HEK293T (cell line): ENCODE results near the gene INPP4B.

Experiments
- CTCF ChIA-PET: fragments of 350-600 bp; formaldehyde crosslinking; extraction: SDS; loops from one replicate; lab custom pipeline; 2021; ENCODE audit warnings: antibody characterized with exemption, inconsistent platforms; lab: Yijun Ruan, JAX
- POLR2A ChIA-PET: fragments of 350-600 bp; formaldehyde crosslinking; extraction: SDS; loops from one replicate; lab custom pipeline; 2020; ENCODE audit warnings: antibody characterized with exemption, inconsistent platforms; lab: Yijun Ruan, JAX
- DNase-seq: peaks from one replicate; pipeline ENCODE4 v3.0.0; 2012; ENCODE audit warnings: mixed read lengths; ENCODE audit errors: extremely low spot score
- ARNT ChIP-seq: fragments of 450-650 bp; IDR thresholded peaks from 2 replicates; pipeline ENCODE4 v1.6.1; 2017; ENCODE audit warnings: mild to moderate bottlenecking
- BHLHE40 ChIP-seq: fragments of 450-650 bp; IDR thresholded peaks from 2 replicates; pipeline ENCODE4 v1.6.1; 2016; ENCODE audit warnings: mild to moderate bottlenecking, moderate library complexity, borderline replicate concordance
- CTBP1 ChIP-seq: fragments of 450-650 bp; IDR thresholded peaks from 2 replicates; pipeline ENCODE4 v1.6.1; 2016; ENCODE audit warnings: borderline replicate concordance
- ELF4 ChIP-seq: fragments of 450-650 bp; IDR thresholded peaks from 2 replicates; pipeline ENCODE4 v1.6.1; 2017; ENCODE audit warnings: antibody characterized with exemption
- FOXA1 ChIP-seq: fragments of 450-650 bp; IDR thresholded peaks from 2 replicates; pipeline ENCODE4 v1.6.1; 2016; ENCODE audit warnings: mild to moderate bottlenecking
- FOXK2 ChIP-seq: fragments of 450-650 bp; IDR thresholded peaks from 2 replicates; pipeline ENCODE4 v1.6.1; 2016; ENCODE audit warnings: mild to moderate bottlenecking
- FOXM1 ChIP-seq: fragments of 450-650 bp; IDR thresholded peaks from 2 replicates; pipeline ENCODE4 v1.6.1; 2017; ENCODE audit warnings: mild to moderate bottlenecking, borderline replicate concordance
- HDGF ChIP-seq: fragments of 450-650 bp; IDR thresholded peaks from 2 replicates; pipeline ENCODE4 v1.6.1; 2017; ENCODE audit warnings: antibody characterized with exemption, borderline replicate concordance
- L3MBTL2 ChIP-seq: fragments of 450-650 bp; conservative IDR thresholded peaks from 2 replicates; pipeline ENCODE4 v1.6.1; 2016; ENCODE audit warnings: mild to moderate bottlenecking
- LEF1 ChIP-seq: fragments of 450-650 bp; IDR thresholded peaks from 2 replicates; pipeline ENCODE4 v1.6.1; 2017; ENCODE audit warnings: mild to moderate bottlenecking, borderline replicate concordance
- NFRKB ChIP-seq: fragments of 450-650 bp; IDR thresholded peaks from 2 replicates; pipeline ENCODE4 v1.6.1; 2016; ENCODE audit warnings: mild to moderate bottlenecking, moderate library complexity
- SP1 ChIP-seq: fragments of 450-650 bp; IDR thresholded peaks from 2 replicates; pipeline ENCODE4 v1.6.1; 2017
- SUZ12 ChIP-seq: fragments of 450-650 bp; IDR thresholded peaks from 2 replicates; pipeline ENCODE4 v1.6.1; 2016; ENCODE audit warnings: mild to moderate bottlenecking
- TARDBP ChIP-seq: fragments of 450-650 bp; IDR thresholded peaks from 2 replicates; pipeline ENCODE4 v1.6.1; 2016
- ZNF384 ChIP-seq: fragments of 450-650 bp; IDR thresholded peaks from 2 replicates; pipeline ENCODE4 v1.6.1; 2016
- TF ChIP-seq, protein P1 (sequence below): fragments of 450-650 bp; IDR thresholded peaks from 2 replicates; pipeline ENCODE4 v1.6.1; 2016

The INPP4B gene

DNA sequence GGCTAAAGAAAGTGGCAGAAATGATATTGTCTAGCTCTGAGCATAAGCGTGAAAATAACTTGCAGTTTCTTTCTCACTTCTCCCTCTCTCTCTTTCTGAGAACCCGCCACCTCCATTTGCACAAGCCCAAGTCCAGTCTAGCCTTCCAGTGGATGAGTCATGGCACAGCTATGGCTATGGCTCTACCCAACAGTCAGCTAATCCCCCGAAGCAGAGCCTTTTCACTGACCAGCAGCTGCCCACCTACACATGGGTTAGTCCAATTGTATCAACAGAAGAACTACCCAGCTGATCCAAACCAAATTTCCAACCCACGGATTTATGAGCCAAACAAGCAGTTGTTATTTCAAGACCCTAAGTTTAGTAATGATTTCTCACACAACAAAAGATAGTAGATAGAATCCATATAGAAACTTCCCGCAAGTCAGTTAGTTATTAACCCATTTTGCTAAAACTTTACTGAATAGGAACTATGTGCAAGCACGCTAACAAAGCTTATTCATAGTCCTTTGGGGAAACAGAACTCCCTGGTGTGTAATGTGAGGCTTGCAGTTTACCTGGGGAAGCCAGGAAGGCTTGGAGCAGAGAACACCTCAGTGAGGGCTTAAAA lies 282.3 kb downstream of the INPP4B start:
- CTCF ChIA-PET: no interaction called here
- DNase-seq: no peak
- TF ChIP-seq FOXM1: no peak
- TF ChIP-seq FOXK2: no peak
- TF ChIP-seq SUZ12: no peak
- no peak for TF ChIP-seq NFRKB
- no peak for TF ChIP-seq L3MBTL2
- TF ChIP-seq, protein P1, sequence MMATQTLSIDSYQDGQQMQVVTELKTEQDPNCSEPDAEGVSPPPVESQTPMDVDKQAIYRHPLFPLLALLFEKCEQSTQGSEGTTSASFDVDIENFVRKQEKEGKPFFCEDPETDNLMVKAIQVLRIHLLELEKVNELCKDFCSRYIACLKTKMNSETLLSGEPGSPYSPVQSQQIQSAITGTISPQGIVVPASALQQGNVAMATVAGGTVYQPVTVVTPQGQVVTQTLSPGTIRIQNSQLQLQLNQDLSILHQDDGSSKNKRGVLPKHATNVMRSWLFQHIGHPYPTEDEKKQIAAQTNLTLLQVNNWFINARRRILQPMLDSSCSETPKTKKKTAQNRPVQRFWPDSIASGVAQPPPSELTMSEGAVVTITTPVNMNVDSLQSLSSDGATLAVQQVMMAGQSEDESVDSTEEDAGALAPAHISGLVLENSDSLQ: no peak
- TF ChIP-seq ELF4: no peak
- TF ChIP-seq BHLHE40: no peak
- TF ChIP-seq HDGF: no peak
- POLR2A ChIA-PET: no interaction called here

DNA sequence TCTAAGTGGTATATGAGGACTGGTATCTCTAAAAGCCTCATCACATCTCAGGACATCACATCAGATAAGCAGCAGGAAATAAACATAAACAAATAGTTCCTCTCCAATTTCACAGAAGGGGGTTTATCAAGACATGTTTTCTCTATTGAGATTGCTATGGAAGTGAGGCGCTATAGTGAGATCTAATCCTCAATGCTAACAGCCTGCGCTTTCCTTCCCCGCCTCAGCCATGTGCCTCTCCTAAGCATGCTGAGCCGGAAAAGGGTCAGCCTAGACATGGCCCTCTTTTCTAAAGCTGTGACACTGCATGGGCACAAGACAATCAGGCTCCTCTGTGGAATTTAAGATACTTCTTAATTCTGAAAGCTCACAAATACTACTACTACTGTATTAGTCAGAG lies 286.1 kb downstream of the INPP4B start:
- CTCF ChIA-PET: no interaction called here
- TF ChIP-seq ELF4 (no peak), CTBP1 (no peak), LEF1 (no peak), FOXM1 (no peak), ZNF384 (no peak), HDGF (no peak), BHLHE40 (no peak), SP1 (no peak), SUZ12 (no peak), NFRKB (no peak), ARNT (no peak), FOXK2 (no peak), L3MBTL2 (no peak), TARDBP (no peak), FOXA1 (no peak)
- TF ChIP-seq, protein P1: no peak
- POLR2A ChIA-PET: no interaction called here
- DNase-seq: no peak

GRCh38 chr4:142558851-142559250 lies 287.2 kb downstream of the INPP4B start:
- TF ChIP-seq SP1: no peak
- no peak for TF ChIP-seq SUZ12
- no peak for TF ChIP-seq FOXA1
- TF ChIP-seq ELF4: no peak
- TF ChIP-seq FOXM1: no peak
- no peak for TF ChIP-seq CTBP1
- TF ChIP-seq ARNT: no peak
- TF ChIP-seq HDGF: no peak
- no peak for TF ChIP-seq NFRKB
- no peak for TF ChIP-seq BHLHE40
- TF ChIP-seq, protein P1: no peak
- TF ChIP-seq ZNF384: no peak
- no peak for TF ChIP-seq FOXK2
- no peak for TF ChIP-seq TARDBP
- TF ChIP-seq LEF1: no peak
- no peak for TF ChIP-seq L3MBTL2
- CTCF ChIA-PET: interaction anchor here (0.6 kb wide), 1 partner anchor 1429 kb away, joined by 3 read pairs; no protein-coding TSS in a partner anchor
- DNase-seq: no peak
- POLR2A ChIA-PET: no interaction called here

GRCh38 chr4:142557239-142557801 lies 288.8 kb downstream of the INPP4B start:
- CTCF ChIA-PET: no interaction called here
- POLR2A ChIA-PET: no interaction called here
- TF ChIP-seq ZNF384: no peak
- no peak for TF ChIP-seq LEF1
- no peak for TF ChIP-seq BHLHE40
- no peak for TF ChIP-seq CTBP1
- no peak for TF ChIP-seq ARNT
- no peak for TF ChIP-seq NFRKB
- no peak for TF ChIP-seq SUZ12
- no peak for TF ChIP-seq ELF4
- no peak for TF ChIP-seq FOXM1
- TF ChIP-seq, protein P1: no peak
- TF ChIP-seq TARDBP: no peak
- no peak for TF ChIP-seq HDGF
- TF ChIP-seq FOXA1: no peak
- TF ChIP-seq L3MBTL2: no peak
- TF ChIP-seq SP1: no peak
- TF ChIP-seq FOXK2: no peak
- no peak for DNase-seq

GRCh38 chr4:142556570-142557238 lies 289.4 kb downstream of the INPP4B start:
- ChIA-PET CTCF (no interaction called here), POLR2A (no interaction called here)
- no peak for TF ChIP-seq ELF4
- no peak for TF ChIP-seq L3MBTL2
- DNase-seq: no peak
